Activated CD4-positive, alpha-beta T cell treated with anti-CD3 and anti-CD28 coated beads, Interleukin-2, amount 10 ng/mL, durations not matched to agents 7 days and 5 days (primary cell): ENCODE measurements around the gene IER3. TPM values are rescaled to one million over a fixed set of nuclear protein-coding genes. Genes with fewer than 3 reads are reported as not detected.
"Not testable (repeated sequence)": the region's sequence is repeated elsewhere in the genome, so short reads cannot be mapped to it uniquely, and the experiment has no call there.

Experiments used
- CTCF ChIA-PET: fragments of 350-600 bp; sonication (Branson Sonifier 250); formaldehyde crosslinking; loops from one replicate; lab custom pipeline; 2021; ENCODE audit warnings: antibody characterized with exemption; lab: Charles Lee
- POLR2A ChIA-PET: fragments of 350-600 bp; sonication (Branson Sonifier 250); formaldehyde crosslinking; loops from one replicate; lab custom pipeline; 2021; ENCODE audit warnings: antibody characterized with exemption; lab: Charles Lee
- DNase-seq: peaks from one replicate; pipeline ENCODE4 v3.0.0-alpha.2; 2020
- H3K27ac Mint-ChIP-seq: one replicate; pipeline ENCODE4 v1.8.0; 2021; ENCODE audit warnings: mild to moderate bottlenecking, moderate library complexity, mixed read lengths
- H3K27me3 Mint-ChIP-seq: one replicate; pipeline ENCODE4 v1.8.0; 2021; ENCODE audit warnings: mixed read lengths
- H3K36me3 Mint-ChIP-seq: one replicate; pipeline ENCODE4 v1.8.0; 2021; ENCODE audit warnings: low read depth, mixed read lengths
- H3K4me1 Mint-ChIP-seq: one replicate; pipeline ENCODE4 v1.8.0; 2021; ENCODE audit warnings: mixed read lengths
- H3K4me3 Mint-ChIP-seq: one replicate; pipeline ENCODE4 v1.8.0; 2021; ENCODE audit warnings: mild to moderate bottlenecking, moderate library complexity, mixed read lengths
- H3K9me3 Mint-ChIP-seq: one replicate; pipeline ENCODE4 v1.8.0; 2021; ENCODE audit warnings: mixed read lengths
- total RNA-seq, 2 experiments: library from RNA; stranded (reverse); gene quantifications; one replicate each; pipeline ENCODE4 v1.2.3, GENCODE V29; 2021

The IER3 gene
- total RNA-seq, 2 experiments from 2014 or later: 30.5 to 34.9 TPM

DNA sequence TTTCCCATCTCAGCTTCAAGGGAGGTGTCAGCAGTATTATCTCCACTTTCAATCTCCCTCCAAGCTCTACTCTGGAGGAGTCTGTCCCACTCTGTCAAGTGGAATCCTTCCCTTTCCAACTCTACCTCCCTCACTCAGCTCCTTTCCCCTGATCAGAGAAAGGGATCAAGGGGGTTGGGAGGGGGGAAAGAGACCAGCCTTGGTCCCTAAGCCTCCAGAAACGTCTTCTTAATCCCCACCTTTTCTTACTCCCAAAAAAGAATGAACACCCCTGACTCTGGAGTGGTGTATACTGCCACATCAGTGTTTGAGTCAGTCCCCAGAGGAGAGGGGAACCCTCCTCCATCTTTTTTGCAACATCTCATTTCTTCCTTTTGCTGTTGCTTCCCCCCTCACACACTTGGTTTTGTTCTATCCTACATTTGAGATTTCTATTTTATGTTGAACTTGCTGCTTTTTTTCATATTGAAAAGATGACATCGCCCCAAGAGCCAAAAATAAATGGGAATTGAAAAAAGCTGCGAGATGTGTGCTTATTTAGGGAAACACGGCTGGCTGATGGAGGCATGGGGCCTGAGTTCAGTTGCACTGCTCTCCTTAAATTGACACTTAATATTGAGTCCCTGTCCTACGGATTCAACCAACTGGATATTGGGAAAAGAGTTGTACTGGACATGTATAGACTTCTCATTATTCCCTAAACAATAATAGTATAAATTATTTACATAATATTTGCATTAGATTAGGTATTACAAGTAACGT is 19.3 kb downstream of the IER3 start:
- ChIA-PET POLR2A (no interaction called here), CTCF (interaction anchor here (4.1 to 21.4 kb wide), 2 partner anchors 11 to 45 kb away, joined by 40 to 476 read pairs; no protein-coding TSS in a partner anchor)
- Mint-ChIP-seq H3K36me3 (peaks cover 82% of the 10 kb centered on the region), H3K9me3 (no peaks in the 10 kb centered on the region), H3K4me3 (no peak overlapping the region), H3K4me1 (peaks cover 47% of the 10 kb centered on the region), H3K27me3 (no peaks in the 10 kb centered on the region), H3K27ac (peak overlapping the region; percentile 14)
- no peak for DNase-seq

DNA sequence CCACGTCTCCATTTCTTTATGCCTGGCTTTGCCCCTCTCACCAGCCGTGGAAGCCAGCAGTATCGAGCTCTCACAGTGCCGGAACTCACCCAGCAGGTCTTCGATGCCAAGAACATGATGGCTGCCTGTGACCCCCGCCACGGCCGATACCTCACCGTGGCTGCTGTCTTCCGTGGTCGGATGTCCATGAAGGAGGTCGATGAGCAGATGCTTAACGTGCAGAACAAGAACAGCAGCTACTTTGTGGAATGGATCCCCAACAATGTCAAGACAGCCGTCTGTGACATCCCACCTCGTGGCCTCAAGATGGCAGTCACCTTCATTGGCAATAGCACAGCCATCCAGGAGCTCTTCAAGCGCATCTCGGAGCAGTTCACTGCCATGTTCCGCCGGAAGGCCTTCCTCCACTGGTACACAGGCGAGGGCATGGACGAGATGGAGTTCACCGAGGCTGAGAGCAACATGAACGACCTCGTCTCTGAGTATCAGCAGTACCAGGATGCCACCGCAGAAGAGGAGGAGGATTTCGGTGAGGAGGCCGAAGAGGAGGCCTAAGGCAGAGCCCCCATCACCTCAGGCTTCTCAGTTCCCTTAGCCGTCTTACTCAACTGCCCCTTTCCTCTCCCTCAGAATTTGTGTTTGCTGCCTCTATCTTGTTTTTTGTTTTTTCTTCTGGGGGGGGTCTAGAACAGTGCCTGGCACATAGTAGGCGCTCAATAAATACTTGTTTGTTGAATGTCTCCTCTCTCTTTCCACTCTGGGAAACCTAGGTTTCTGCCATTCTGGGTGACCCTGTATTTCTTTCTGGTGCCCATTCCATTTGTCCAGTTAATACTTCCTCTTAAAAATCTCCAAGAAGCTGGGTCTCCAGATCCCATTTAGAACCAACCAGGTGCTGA is 20.3 kb downstream of the IER3 start:
- Mint-ChIP-seq H3K4me1 (peaks cover 52% of the 10 kb centered on the region), H3K4me3 (peak overlapping the region; percentile 97), H3K36me3 (peaks cover 75% of the 10 kb centered on the region), H3K27ac (peak overlapping the region; percentile 76)
- DNase-seq, POLR2A ChIA-PET, H3K9me3 Mint-ChIP-seq, H3K27me3 Mint-ChIP-seq: not testable (repeated sequence)
- CTCF ChIA-PET: interaction anchor here (1.8 to 21.4 kb wide), 6 partner anchors 12 to 182 kb away, joined by 5 to 476 read pairs (median 17); partner anchors contain the start of gene DHX16

DNA sequence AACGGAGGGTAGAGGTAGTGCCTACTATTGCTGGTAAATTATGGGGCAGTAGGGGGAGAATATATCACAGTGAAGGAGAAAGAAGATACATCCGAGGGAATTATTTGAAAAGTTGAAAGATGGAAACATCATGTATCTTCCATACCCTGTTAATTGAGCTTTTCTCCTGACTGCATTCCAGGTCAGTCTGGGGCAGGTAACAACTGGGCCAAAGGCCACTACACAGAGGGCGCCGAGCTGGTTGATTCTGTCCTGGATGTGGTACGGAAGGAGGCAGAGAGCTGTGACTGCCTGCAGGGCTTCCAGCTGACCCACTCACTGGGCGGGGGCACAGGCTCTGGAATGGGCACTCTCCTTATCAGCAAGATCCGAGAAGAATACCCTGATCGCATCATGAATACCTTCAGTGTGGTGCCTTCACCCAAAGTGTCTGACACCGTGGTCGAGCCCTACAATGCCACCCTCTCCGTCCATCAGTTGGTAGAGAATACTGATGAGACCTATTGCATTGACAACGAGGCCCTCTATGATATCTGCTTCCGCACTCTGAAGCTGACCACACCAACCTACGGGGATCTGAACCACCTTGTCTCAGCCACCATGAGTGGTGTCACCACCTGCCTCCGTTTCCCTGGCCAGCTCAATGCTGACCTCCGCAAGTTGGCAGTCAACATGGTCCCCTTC is 21.0 kb downstream of the IER3 start:
- DNase-seq, H3K27me3 Mint-ChIP-seq, H3K27ac Mint-ChIP-seq, H3K9me3 Mint-ChIP-seq: not testable (repeated sequence)
- ChIA-PET POLR2A (interaction anchor here (0.6 kb wide), 1 partner anchor 103 kb away, joined by 3 read pairs; no protein-coding TSS in a partner anchor), CTCF (interaction anchor here (0.7 to 21.4 kb wide), 18 partner anchors 8 to 232 kb away, joined by 3 to 476 read pairs (median 7); partner anchors contain the start of genes DHX16 and NRM)
- Mint-ChIP-seq H3K4me3 (peak overlapping the region; percentile 97), H3K4me1 (peaks cover 59% of the 10 kb centered on the region), H3K36me3 (peaks cover 70% of the 10 kb centered on the region)

DNA sequence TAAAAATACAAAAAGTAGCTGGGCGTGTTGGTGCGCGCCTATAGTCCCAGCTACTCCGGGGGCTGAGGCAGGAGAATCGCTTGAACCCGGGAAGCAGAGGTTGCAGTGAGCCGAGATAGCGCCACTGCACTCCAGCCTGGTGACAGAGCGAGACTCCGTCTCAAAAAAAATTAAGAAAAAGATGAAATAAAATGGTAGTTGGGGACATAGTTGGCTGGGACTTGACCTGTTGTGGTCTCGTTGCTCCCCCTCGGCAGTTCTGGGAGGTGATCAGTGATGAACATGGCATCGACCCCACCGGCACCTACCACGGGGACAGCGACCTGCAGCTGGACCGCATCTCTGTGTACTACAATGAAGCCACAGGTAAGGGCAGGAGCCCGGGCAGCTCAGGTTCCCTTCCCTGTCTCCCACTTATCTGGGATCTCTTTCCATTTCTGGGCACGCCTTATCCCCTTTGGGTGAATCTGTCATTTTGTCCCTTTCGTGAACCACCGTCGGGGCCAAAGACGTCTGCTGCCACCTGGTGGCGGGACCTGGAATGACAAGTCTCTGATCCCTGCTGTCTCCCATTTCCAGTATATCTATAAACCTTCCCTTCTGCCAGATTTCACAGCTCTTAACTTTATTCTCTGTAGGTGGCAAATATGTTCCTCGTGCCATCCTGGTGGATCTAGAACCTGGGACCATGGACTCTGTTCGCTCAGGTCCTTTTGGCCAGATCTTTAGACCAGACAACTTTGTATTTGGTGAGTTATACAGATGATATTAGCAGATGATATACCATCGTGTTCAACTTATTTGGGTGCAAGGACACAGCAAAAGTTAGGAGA is 21.9 kb downstream of the IER3 start:
- peak; percentile 83 for DNase-seq
- peak overlapping the region; percentile 97 for H3K27ac Mint-ChIP-seq
- POLR2A ChIA-PET: interaction anchor here (0.6 to 2.3 kb wide), 2 partner anchors 43 to 108 kb away, joined by 3 to 16 read pairs; no protein-coding TSS in a partner anchor
- H3K9me3 Mint-ChIP-seq: no peaks in the 10 kb centered on the region
- peaks cover 65% of the 10 kb centered on the region for H3K36me3 Mint-ChIP-seq
- no peaks in the 10 kb centered on the region for H3K27me3 Mint-ChIP-seq
- CTCF ChIA-PET: interaction anchor here (0.7 to 21.4 kb wide), 32 partner anchors 9 to 258 kb away, joined by 3 to 476 read pairs (median 4); partner anchors contain the start of genes DHX16 and NRM
- H3K4me3 Mint-ChIP-seq: peak overlapping the region; percentile 97
- peaks cover 56% of the 10 kb centered on the region for H3K4me1 Mint-ChIP-seq

DNA sequence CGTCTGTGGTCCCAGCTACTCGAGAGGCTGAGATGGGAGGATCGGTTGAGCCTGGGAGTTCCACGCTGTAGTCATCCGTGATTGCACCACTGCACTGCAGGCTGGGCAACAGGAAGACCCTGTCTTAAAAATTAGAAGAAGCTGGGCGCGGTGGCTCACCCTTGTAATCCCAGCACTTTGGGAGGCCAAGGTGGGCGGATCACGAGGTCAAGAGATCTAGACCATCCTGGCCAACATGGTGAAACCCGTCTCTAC is 22.4 kb downstream of the IER3 start:
- Mint-ChIP-seq H3K4me3 (peak overlapping the region; percentile 97), H3K4me1 (peaks cover 57% of the 10 kb centered on the region), H3K36me3 (peaks cover 67% of the 10 kb centered on the region), H3K27ac (peak overlapping the region; percentile 97)
- CTCF ChIA-PET: interaction anchor here (0.7 to 21.4 kb wide), 36 partner anchors 9 to 372 kb away, joined by 3 to 476 read pairs (median 4); partner anchors contain the start of genes ABCF1, DHX16 and NRM
- DNase-seq, H3K9me3 Mint-ChIP-seq, H3K27me3 Mint-ChIP-seq: not testable (repeated sequence)
- POLR2A ChIA-PET: interaction anchor here (0.6 to 2.3 kb wide), 5 partner anchors 40 to 121 kb away, joined by 3 to 16 read pairs (median 3); no protein-coding TSS in a partner anchor

DNA sequence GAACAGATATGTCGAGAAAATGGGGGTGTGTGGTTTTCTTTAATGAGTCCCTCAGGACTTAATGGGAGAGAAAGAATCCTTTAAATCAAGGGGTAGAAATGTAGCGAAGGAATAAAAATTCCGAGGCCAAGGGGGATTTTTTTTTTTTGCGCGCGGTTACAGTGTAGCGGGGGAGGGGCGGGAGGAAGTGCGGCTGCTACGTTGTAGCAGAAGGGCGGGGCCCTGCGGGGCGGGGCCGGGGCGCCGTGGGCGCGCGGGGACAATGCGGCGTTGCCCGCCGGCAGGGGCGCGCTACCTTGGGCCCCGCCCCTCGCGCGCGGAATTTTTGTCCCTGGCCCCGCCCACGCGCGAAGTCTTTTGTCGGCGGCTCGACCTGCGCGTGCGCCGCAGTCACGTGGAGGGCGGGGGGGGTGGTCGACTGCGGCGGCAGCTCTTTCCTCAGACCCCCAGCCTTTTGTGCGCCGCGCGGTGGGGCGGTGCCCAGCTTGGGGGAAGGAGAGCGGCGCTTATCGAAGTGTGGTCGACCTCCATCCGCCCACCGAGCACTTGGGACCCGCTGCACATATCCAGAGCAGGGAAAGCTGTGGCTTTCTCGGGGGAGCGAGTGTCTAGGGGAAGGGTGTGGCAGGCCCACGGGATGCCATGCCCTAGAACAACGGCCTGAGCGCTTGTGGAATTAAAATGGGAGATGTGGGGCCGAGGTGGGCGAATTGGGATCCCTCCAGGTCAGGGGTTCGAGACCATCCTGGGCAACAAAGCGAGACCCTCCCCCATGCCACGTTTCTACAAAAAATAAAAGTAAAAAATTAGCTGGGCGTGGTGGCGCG is 22.9 kb downstream of the IER3 start:
- POLR2A ChIA-PET: interaction anchor here (0.6 to 2.3 kb wide), 5 partner anchors 39 to 120 kb away, joined by 3 to 16 read pairs (median 3); no protein-coding TSS in a partner anchor
- Mint-ChIP-seq H3K27me3 (no peaks in the 10 kb centered on the region), H3K27ac (peak overlapping the region; percentile 97), H3K4me3 (peak overlapping the region; percentile 97), H3K9me3 (peaks cover 2% of the 10 kb centered on the region), H3K36me3 (peaks cover 67% of the 10 kb centered on the region), H3K4me1 (peaks cover 59% of the 10 kb centered on the region)
- CTCF ChIA-PET: interaction anchor here (0.7 to 21.4 kb wide), 32 partner anchors 10 to 373 kb away, joined by 3 to 476 read pairs (median 4); partner anchors contain the start of genes ABCF1, DHX16 and NRM
- DNase-seq: peak; percentile 93

DNA sequence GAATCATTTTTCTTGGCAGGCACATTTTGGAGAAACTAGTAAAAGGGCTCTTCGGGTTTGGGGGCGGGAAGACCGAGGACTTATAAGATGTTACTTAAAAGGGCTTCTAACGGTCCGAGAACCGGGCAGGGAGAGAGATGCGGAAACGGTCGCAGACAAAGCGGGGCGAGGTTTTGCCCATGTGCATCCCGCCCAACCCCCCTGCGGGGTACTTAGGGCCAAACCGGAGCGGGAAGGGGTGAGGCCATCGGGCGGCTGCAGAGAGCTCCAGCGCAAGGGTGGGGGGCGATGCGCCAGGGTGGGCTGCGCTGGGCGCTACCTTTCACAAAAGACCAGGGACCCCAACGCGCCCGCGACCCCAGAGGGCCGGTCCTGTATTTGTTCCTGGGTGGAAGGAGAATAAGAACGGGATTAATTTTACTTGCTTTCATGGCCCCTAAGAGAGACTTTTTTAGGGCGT is 23.6 kb downstream of the IER3 start:
- H3K4me1 Mint-ChIP-seq: peaks cover 61% of the 10 kb centered on the region

DNA sequence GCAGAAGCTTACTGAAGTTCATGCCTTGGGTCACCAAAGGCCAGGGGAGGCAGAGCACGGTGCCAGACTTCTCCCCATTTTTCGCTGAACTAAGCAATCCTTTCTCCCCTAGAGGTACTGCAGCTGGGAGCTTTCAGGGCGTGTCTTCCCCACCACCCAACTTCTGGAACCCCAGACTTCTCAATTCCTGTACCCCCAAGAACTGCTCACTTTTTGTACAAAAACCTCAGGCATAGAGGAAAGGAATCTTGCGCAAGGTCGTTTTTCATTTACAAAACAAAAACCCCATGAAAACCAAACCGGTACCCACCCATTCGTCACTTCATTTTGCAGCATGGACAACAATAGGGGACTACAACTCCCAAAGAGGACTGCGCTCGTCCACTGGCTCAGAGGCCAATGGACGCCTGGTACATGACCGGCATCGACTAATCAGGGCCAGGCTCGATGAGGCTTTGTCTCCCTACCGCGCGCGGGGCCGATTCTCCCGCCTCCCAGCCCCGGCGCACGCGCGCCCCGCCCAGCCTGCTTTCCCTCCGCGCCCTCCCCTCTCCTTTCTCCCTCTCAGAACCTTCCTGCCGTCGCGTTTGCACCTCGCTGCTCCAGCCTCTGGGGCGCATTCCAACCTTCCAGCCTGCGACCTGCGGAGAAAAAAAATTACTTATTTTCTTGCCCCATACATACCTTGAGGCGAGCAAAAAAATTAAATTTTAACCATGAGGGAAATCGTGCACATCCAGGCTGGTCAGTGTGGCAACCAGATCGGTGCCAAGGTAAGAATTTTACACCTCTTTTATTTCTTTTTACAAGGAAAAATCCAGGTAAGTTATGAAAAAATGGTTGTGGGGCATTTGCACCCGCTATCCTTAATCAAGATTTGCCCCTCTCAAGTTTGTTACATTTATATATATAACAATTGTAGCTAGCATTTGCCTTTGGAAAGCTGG is 24.3 kb downstream of the IER3 start, which contains the start of gene TUBB:
Gene TUBB (plus strand): TSS at position 562 of the 947 bp plus-strand sequence. CDS start 155 bp downstream, at position 717.
- Mint-ChIP-seq H3K4me3 (peak within 1 kb of the TSS; percentile 97), H3K36me3 (peaks cover 66% of the 10 kb centered on the region), H3K4me1 (peaks cover 59% of the 10 kb centered on the region), H3K27ac (peak within 1 kb of the TSS; percentile 97), H3K9me3 (peaks cover 3% of the 10 kb centered on the region), H3K27me3 (no peaks in the 10 kb centered on the region)
- peak; percentile 97 for DNase-seq
- CTCF ChIA-PET: interaction anchor here (0.6 to 21.4 kb wide), 9 partner anchors 8 to 374 kb away, joined by 3 to 476 read pairs (median 5); partner anchors contain the start of gene DHX16
- POLR2A ChIA-PET: interaction anchor here (0.7 to 2.3 kb wide), 2 partner anchors 31 to 41 kb away, joined by 3 to 16 read pairs; no protein-coding TSS in a partner anchor

More for the DNA sequence above, 23.6 kb downstream of the IER3 start:
- peaks cover 67% of the 10 kb centered on the region for H3K36me3 Mint-ChIP-seq
- POLR2A ChIA-PET: interaction anchor here (0.9 to 2.3 kb wide), 4 partner anchors 39 to 105 kb away, joined by 3 to 16 read pairs (median 4); no protein-coding TSS in a partner anchor
- H3K4me3 Mint-ChIP-seq: peak overlapping the region; percentile 97
- H3K9me3 Mint-ChIP-seq: peaks cover 3% of the 10 kb centered on the region
- DNase-seq: peak; percentile 68
- H3K27me3 Mint-ChIP-seq: no peaks in the 10 kb centered on the region
- peak overlapping the region; percentile 97 for H3K27ac Mint-ChIP-seq
- CTCF ChIA-PET: interaction anchor here (0.6 to 21.4 kb wide), 14 partner anchors 9 to 373 kb away, joined by 3 to 476 read pairs (median 5); partner anchors contain the start of genes ABCF1 and DHX16

DNA sequence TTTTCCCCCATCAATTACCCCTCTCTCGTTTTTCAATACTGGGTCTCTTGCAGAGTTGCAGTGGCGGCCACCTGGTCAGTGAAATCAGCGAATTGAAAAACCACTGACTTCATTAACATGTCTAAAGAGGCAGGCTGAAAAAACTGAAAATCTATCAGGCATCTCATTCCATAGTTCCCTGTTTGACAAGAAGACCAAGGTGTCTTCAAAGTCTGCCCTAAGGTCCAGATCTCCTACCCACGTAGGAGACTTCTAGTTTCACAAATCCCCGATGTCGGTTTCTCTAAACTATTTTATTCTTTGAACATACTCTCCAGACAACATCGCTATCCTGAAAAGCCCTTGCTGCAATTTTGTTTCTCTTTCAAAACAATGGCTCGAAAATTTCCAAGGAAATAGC is 25.0 kb downstream of the IER3 start:
- CTCF ChIA-PET: interaction anchor here (0.6 to 21.4 kb wide), 7 partner anchors 12 to 89 kb away, joined by 3 to 476 read pairs (median 4); no protein-coding TSS in a partner anchor
- peaks cover 58% of the 10 kb centered on the region for H3K4me1 Mint-ChIP-seq
- no peak for DNase-seq
- peaks cover 3% of the 10 kb centered on the region for H3K9me3 Mint-ChIP-seq
- peaks cover 67% of the 10 kb centered on the region for H3K36me3 Mint-ChIP-seq
- H3K27me3 Mint-ChIP-seq: no peaks in the 10 kb centered on the region
- POLR2A ChIA-PET: interaction anchor here (0.7 kb wide), 1 partner anchor 30 kb away, joined by 3 read pairs; no protein-coding TSS in a partner anchor
- peak overlapping the region; percentile 97 for H3K27ac Mint-ChIP-seq
- peak overlapping the region; percentile 97 for H3K4me3 Mint-ChIP-seq
